Brain microvascular endothelial cell (primary cell): Measurements from ENCODE around the gene RPS17.

ENCODE experiments used
- DNase-seq: peaks from one replicate; pipeline ENCODE4 v3.0.0-alpha.2; 2020
- H3K27ac ChIP-seq: fragments of 250-450 bp; sonication (Bioruptor Pico); 2 replicates; pipeline ENCODE4 v1.5.1; 2020; ENCODE audit warnings: mild to moderate bottlenecking, moderate library complexity
- H3K27me3 ChIP-seq: fragments of 250-450 bp; sonication (Bioruptor Pico); replicated peaks from 2 replicates; pipeline ENCODE4 v1.5.1; 2020; ENCODE audit warnings: mild to moderate bottlenecking
- H3K36me3 ChIP-seq: fragments of 250-450 bp; sonication (Bioruptor Pico); replicated peaks from 2 replicates; pipeline ENCODE4 v1.5.1; 2020; ENCODE audit warnings: mild to moderate bottlenecking
- H3K4me3 ChIP-seq: 2 replicates; pipeline ENCODE4 v1.5.1; 2011; ENCODE audit warnings: low read depth, mild to moderate bottlenecking, control low read depth, low read length, moderate library complexity
- CTCF ChIP-seq: IDR thresholded peaks from 2 replicates; pipeline ENCODE4 v1.5.1; 2011; ENCODE audit warnings: low read depth, mild to moderate bottlenecking, moderate library complexity, low read length, control low read depth, inconsistent platforms; ENCODE audit errors: missing control alignments
- in situ Hi-C: cut with HindIII; loops from 2 replicates; pipeline ENCODE4 v1.10.0; 2017; ENCODE audit warnings: low sequenced_read_pairs, low pct_ligation_motif_present

Gene RPS17

GRCh38 chr15:82572986-82573385 lies 32.7 kb upstream of the RPS17 start:
- Histone ChIP-seq H3K27ac (no peak overlapping the region), H3K36me3 (no peaks in the 10 kb centered on the region), H3K27me3 (no peaks in the 10 kb centered on the region), H3K4me3 (no peak overlapping the region)
- TF ChIP-seq CTCF: no peak
- DNase-seq: no peak
- in situ Hi-C loops: no loop called here

GRCh38 chr15:82572311-82572710 lies 32.1 kb upstream of the RPS17 start:
- H3K4me3 ChIP-seq: no peak overlapping the region
- H3K36me3 ChIP-seq: no peaks in the 10 kb centered on the region
- no peaks in the 10 kb centered on the region for H3K27me3 ChIP-seq
- no peak for DNase-seq
- TF ChIP-seq CTCF: no peak
- in situ Hi-C loops: no loop called here
- H3K27ac ChIP-seq: no peak overlapping the region

- Histone ChIP-seq H3K4me3 (peak overlapping the region; percentile 47), H3K27me3 (no peaks in the 10 kb centered on the region), H3K36me3 (no peaks in the 10 kb centered on the region), H3K27ac (no peak overlapping the region)
- DNase-seq: peak; percentile 47
- TF ChIP-seq CTCF: no peak
- in situ Hi-C loops: no loop called here
These were observed 31.5 kb upstream of the RPS17 start for GRCh38 chr15:82571722-82572222.

GRCh38 chr15:82570721-82571508 lies 30.7 kb upstream of the RPS17 start:
- Histone ChIP-seq H3K4me3 (no peak overlapping the region), H3K27ac (no peak overlapping the region), H3K36me3 (no peaks in the 10 kb centered on the region), H3K27me3 (no peaks in the 10 kb centered on the region)
- no peak for TF ChIP-seq CTCF
- in situ Hi-C loops: no loop called here
- no peak for DNase-seq

- no peak for DNase-seq
- no peak overlapping the region for H3K27ac ChIP-seq
- in situ Hi-C loops: no loop called here
- no peak overlapping the region for H3K4me3 ChIP-seq
- H3K36me3 ChIP-seq: no peaks in the 10 kb centered on the region
- no peaks in the 10 kb centered on the region for H3K27me3 ChIP-seq
- no peak for TF ChIP-seq CTCF
These were observed 29.6 kb upstream of the RPS17 start for GRCh38 chr15:82569834-82570233.

- no peak for DNase-seq
- Histone ChIP-seq H3K36me3 (no peaks in the 10 kb centered on the region), H3K27ac (no peak overlapping the region), H3K4me3 (no peak overlapping the region), H3K27me3 (no peaks in the 10 kb centered on the region)
- in situ Hi-C loops: no loop called here
- TF ChIP-seq CTCF: no peak
These were observed 28.7 kb upstream of the RPS17 start for GRCh38 chr15:82568986-82569385.
